Left cardiac atrium (tissue), 4 donors: ENCODE data around the gene OR6P1. TPM values are rescaled to one million over a fixed set of nuclear protein-coding genes. Genes with fewer than 3 reads are reported as not detected.

Source experiments
- ATAC-seq, 2 donors: fragments of 200-7000 bp; cut with Tn5 transposase; one replicate each; pipeline ENCODE4 v1.9.1; 2020; ENCODE audit warnings: mild to moderate bottlenecking in 2 of 2, moderate library complexity in 2 of 2
- DNase-seq: peaks from one replicate; pipeline ENCODE4 v3.0.0-alpha.2; 2020
- intact Hi-C, 2 donors: fragments of 100-400 bp; cut with DNase I; formaldehyde crosslinking; loops; one replicate each; pipeline versions ENCODE4 v1.14.1 to v1.15.1; 2022 to 2023
- long read RNA-seq: library from polyadenylated mRNA; unstranded; transcript quantifications from one replicate; pipeline ENCODE4 v2.0.0, GENCODE V29; 2021
- total RNA-seq, 2 donors: library from RNA; stranded (reverse); fragmentation: NEBNext Ultra II Directional; extraction: Animal tissue kit (Norgen Biotek cat#: 25700); gene quantifications; one replicate each; pipeline ENCODE4 v1.2.1, GENCODE V29; 2021
- donor health status: DM: no; HTN: yes; CAD: no.
- donor health status: DM: no; HTN: yes; CAD: no; lungs with severe emphysema.
- donor health status: DM: yes; HTN: yes; CAD: no.
- donor health status: Dilated cardiomyopathy.

OR6P1 gene, protein sequence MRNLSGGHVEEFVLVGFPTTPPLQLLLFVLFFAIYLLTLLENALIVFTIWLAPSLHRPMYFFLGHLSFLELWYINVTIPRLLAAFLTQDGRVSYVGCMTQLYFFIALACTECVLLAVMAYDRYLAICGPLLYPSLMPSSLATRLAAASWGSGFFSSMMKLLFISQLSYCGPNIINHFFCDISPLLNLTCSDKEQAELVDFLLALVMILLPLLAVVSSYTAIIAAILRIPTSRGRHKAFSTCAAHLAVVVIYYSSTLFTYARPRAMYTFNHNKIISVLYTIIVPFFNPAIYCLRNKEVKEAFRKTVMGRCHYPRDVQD
- total RNA-seq, result not detected
- long read RNA-seq, result 0 reads

GRCh38 chr1:158570480-158570879 is at the start of gene OR6P1:
Gene OR6P1, minus strand, starts transcription at chr1:158570580. Its CDS starts 6,976 bp downstream, at chr1:158563604.
- DNase-seq, result no peak
- intact Hi-C loops, result no loop called here
- ATAC-seq, result no peak

DNA sequence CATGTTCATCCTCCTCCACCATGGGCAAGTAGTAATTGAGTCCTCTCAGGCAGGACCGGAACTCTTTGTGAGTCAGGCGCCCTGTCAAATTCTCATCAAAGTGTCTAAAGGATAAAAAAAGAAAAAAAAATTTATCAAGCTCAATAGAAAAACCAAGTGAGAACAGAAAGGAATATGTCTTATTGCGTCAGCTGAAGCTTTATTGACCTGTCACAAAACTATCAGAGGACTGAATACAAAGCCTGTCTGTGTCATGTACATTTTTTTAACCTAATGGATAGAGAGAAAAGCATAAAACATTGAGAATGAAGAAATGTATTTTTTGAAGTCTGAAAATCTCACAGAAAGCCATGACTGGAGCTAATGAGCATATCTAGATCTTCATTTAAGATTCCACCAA is 43.4 kb upstream of the OR6P1 start:
- ATAC-seq, result no peak
- intact Hi-C loops, result no loop called here
- DNase-seq, result no peak

- ATAC-seq, result no peak
- DNase-seq, result no peak
- intact Hi-C loops, result no loop called here
Measured at GRCh38 chr1:158611916-158612315, 41.5 kb upstream of the OR6P1 start.

GRCh38 chr1:158607296-158607695 is 36.9 kb upstream of the OR6P1 start:
- no peak for DNase-seq
- no peak for ATAC-seq
- intact Hi-C loops, result no loop called here

DNA sequence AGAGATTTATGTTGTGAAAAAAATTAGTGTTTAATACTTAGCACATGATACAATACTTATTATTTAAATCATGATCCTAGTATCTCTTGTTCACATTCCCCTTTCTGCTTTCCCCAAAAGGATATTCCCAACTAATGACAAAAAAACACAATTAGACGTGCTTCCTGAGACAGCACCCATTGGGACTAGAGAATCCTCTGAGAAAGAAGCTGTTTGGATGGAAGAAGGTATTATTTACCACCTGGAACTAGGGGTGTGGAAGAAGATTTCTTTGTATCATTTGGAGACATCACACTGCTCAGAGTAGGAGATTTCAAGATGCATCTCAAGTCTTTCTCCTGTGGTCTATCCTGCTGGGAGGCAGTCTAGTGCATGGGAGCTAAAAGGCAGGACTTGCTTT is 34.6 kb upstream of the OR6P1 start, which contains the start of gene OR10Z1:
Gene OR10Z1 (plus strand): TSS at position 301 of the 400 bp plus-strand sequence. CDS start 1,171 bp downstream, outside the sequence.
- no peak for DNase-seq
- ATAC-seq, result no peak
- intact Hi-C loops, result no loop called here

GRCh38 chr1:158600735-158601134 is 30.4 kb upstream of the OR6P1 start:
- ATAC-seq (no peak), DNase-seq (no peak)
- intact Hi-C loops, result no loop called here

- ATAC-seq, result no peak
- DNase-seq, result no peak
- intact Hi-C loops, result no loop called here
Measured at GRCh38 chr1:158586942-158587341, 16.6 kb upstream of the OR6P1 start.

DNA sequence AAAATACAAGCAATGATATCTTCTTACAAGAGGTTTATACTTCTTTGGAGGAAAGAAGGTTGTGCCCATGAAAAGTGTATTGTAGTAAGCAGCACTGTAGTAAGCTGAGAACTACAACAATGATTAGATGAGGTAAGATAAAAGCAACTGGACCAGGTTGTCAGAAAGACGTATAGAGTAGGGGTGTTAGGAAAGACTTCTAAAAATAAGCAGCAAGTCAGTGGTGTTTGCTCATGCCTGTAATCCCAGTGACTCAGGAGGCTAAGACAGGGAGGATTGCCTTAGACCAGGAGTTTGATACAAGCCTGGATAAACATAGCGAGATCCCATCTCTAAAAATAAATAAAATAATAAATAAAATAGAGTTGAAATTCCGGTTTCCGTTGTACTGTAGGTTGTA is 13.6 kb upstream of the OR6P1 start:
- intact Hi-C loops, result no loop called here
- DNase-seq, result no peak
- ATAC-seq, result no peak

DNA sequence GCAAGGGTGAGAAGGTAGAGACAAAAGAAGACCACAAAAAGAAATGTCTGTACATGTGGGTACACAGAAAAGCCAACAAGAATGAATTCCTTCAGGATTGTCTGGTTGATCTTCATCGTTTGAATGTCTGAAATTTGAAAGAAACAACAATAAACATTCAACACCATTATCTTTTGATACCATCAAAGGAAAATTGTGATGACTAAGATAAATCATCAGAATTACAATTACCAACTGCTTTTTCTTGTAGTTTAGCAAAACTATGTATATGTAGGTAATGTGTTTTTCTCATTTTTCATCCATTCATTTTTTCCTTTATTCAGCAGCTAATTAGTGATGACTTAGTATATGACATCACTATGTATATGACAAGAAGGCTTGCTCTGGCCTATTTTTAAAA is 9.4 kb upstream of the OR6P1 start, which contains the start of gene OR10X1:
Gene OR10X1 (minus strand): TSS at position 167 of the 400 bp plus-strand sequence. CDS start 0 bp downstream, at position 167.
- DNase-seq, result no peak
- intact Hi-C loops, result no loop called here
- ATAC-seq, result no peak

DNA sequence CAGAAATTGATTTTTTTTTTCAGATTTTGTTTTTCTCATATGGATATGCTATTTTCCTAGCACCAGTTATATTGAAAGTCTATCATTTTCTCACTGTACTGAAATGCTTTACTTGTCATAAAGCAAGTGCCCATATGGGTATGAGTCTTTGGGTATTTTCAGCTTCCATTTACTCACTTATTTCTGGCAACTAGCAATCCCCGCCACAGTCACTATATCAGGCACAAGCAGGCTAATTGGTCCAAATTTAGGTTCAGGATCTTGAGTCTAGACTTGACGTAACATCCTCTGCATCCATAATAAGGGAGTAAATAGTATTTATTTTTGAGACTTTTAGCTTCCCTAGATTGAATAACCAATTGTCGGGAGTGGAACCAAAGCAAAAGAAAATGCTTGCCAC is 7.2 kb upstream of the OR6P1 start:
- intact Hi-C loops, result no loop called here
- no peak for DNase-seq
- no peak for ATAC-seq

GRCh38 chr1:158572226-158572625 is 1.8 kb upstream of the OR6P1 start:
- intact Hi-C loops, result no loop called here
- DNase-seq (no peak), ATAC-seq (no peak)

GRCh38 chr1:158564608-158565007 is 5.8 kb downstream of the OR6P1 start:
- intact Hi-C loops, result no loop called here
- DNase-seq, result no peak

GRCh38 chr1:158563853-158564252 is 6.5 kb downstream of the OR6P1 start:
- intact Hi-C loops, result no loop called here
- ATAC-seq, result no peak
- no peak for DNase-seq

More at GRCh38 chr1:158564608-158565007, 5.8 kb downstream of the OR6P1 start:
- no peak for ATAC-seq

GRCh38 chr1:158559696-158560095 is 10.7 kb downstream of the OR6P1 start:
- intact Hi-C loops, result no loop called here
- DNase-seq (no peak), ATAC-seq (no peak)

GRCh38 chr1:158554352-158554751 is 16.0 kb downstream of the OR6P1 start, which contains the start of gene OR6Y1:
Gene OR6Y1, minus strand, starts transcription at chr1:158554405. Its CDS starts 6,300 bp downstream, at chr1:158548105.
- intact Hi-C loops, result no loop called here
- DNase-seq (no peak), ATAC-seq (peak in 1 of 2 donors; percentile 22)

DNA sequence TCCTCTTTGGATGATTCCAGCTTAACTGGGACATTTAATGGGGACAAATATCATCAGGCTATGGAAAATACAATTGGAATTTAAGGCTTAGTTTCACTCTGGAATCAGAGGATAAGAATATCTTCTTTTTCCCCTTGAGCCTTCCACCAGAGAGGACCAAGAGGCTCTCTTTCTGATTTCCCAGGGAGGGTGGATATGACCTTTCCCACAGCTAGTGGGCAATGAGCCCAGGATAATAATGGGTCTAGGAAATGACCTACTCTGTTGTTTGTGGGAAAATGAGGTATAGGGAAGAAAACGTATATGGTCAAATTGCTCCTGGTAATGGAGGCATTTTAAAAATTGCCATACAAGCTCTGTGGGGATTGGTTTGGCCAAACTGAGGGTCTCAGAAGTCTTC is 18.1 kb downstream of the OR6P1 start:
- DNase-seq (no peak), ATAC-seq (no peak)
- intact Hi-C loops, result no loop called here

GRCh38 chr1:158547533-158547932 is 22.8 kb downstream of the OR6P1 start:
- intact Hi-C loops, result no loop called here
- ATAC-seq (no peak), DNase-seq (no peak)

GRCh38 chr1:158537609-158538008 is 32.8 kb downstream of the OR6P1 start:
- intact Hi-C loops, result no loop called here
- DNase-seq, result no peak
- ATAC-seq, result no peak

DNA sequence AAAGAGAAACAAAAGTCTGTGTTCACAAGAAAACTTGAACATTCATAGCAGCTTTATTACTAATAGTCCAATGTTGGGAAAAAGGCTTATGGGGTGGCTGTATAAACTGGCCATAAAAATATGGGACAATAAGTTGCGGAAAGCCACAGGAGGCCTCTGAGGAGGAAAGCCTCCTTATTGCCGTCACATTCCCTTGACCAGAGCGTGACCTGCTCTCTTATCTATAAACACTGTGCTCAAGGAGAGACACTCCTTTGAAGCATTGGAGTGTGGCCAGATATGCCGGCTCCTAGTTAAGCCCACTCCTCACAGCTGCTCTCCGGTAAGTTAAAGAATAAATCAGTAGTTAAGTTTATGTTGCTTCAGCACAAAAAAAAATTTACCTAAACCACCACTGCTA is 35.9 kb downstream of the OR6P1 start:
- ATAC-seq, result no peak
- intact Hi-C loops, result no loop called here

DNA sequence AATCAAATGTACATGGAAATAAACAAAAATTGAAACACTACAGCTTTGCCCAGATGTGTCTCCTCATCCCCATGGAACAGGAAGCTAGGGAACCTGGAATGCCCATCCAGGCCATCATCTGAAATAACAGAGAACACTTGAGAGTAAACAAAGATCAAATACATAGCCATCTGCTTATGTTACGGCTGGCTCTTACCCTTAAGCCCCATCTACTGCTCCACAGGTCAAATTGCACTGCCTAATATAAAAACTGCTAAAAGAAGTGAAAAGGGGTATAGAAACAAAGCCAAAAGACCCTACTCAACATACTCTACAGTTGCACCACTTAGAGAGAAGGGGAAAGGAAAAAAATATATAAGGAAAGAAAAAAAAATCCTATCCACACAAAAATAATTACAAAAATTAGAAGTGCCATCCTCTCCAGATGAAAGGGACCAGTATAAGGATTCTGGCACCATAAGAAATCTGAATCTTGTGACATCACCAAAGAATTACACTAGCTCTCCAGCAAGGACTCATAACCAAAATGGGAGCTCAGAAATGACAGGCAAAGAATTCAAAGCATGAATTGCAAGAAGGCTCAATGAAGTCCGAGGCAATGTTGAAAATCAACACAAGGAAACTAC is 43.1 kb downstream of the OR6P1 start:
- intact Hi-C loops, result no loop called here
- no peak for ATAC-seq
- DNase-seq, result no peak

More for the DNA sequence above, 35.9 kb downstream of the OR6P1 start:
- no peak for DNase-seq

- intact Hi-C loops, result no loop called here
- no peak for DNase-seq
- ATAC-seq, result no peak
Measured at GRCh38 chr1:158521666-158522058, 48.7 kb downstream of the OR6P1 start.
